ENCODE data around the gene AKR1C8.
"Not testable (repeated sequence)": the region's sequence is repeated elsewhere in the genome, so short reads cannot be mapped to it uniquely, and the experiment has no call there.

Gene AKR1C8

GRCh38 chr10:5143137-5143536 lies 41.8 kb downstream of the AKR1C8 start:
- TF ChIP-seq POU2F2 (IDR thresholded peaks at IDR 0.05; ENCODE audit: low read depth, low read length) (no peak), TAF1 (IDR thresholded peaks at IDR 0.05; ENCODE audit: low read depth, low read length) (no peak), POLR2AphosphoS5 (IDR thresholded peaks at IDR 0.05; ENCODE audit: low read depth, low read length) (no peak), PAX5 (IDR thresholded peaks at IDR 0.05; ENCODE audit: insufficient read depth, low read length, severe bottlenecking) (no peak), POLR2A (IDR thresholded peaks at IDR 0.05; ENCODE audit: low read depth, low read length) (no peak), SPI1 (IDR thresholded peaks at IDR 0.05; ENCODE audit: low read depth, low read length) (no peak)
- DNase-seq (ENCODE audit: insufficient read length, low spot score): no peak
- no peak for FAIRE-seq

- no peak for FAIRE-seq
- no peak for DNase-seq (ENCODE audit: insufficient read length, low spot score)
- TF ChIP-seq PAX5 (IDR thresholded peaks at IDR 0.05; ENCODE audit: insufficient read depth, low read length, severe bottlenecking) (no peak), TAF1 (IDR thresholded peaks at IDR 0.05; ENCODE audit: low read depth, low read length) (no peak), SPI1 (IDR thresholded peaks at IDR 0.05; ENCODE audit: low read depth, low read length) (no peak), POLR2AphosphoS5 (IDR thresholded peaks at IDR 0.05; ENCODE audit: low read depth, low read length) (no peak), POU2F2 (IDR thresholded peaks at IDR 0.05; ENCODE audit: low read depth, low read length) (no peak), POLR2A (IDR thresholded peaks at IDR 0.05; ENCODE audit: low read depth, low read length) (no peak)
These were observed 42.8 kb downstream of the AKR1C8 start for GRCh38 chr10:5142199-5142598.

- DNase-seq (ENCODE audit: insufficient read length, low spot score); FAIRE-seq: not testable (repeated sequence)
These were observed 47.3 kb downstream of the AKR1C8 start for GRCh38 chr10:5137699-5138098.

- TF ChIP-seq POLR2A (IDR thresholded peaks at IDR 0.05; ENCODE audit: low read depth, low read length): no peak
- no peak for TF ChIP-seq TAF1 (IDR thresholded peaks at IDR 0.05; ENCODE audit: low read depth, low read length)
- TF ChIP-seq PAX5 (IDR thresholded peaks at IDR 0.05; ENCODE audit: insufficient read depth, low read length, severe bottlenecking): no peak
- TF ChIP-seq SPI1 (IDR thresholded peaks at IDR 0.05; ENCODE audit: low read depth, low read length): no peak
- TF ChIP-seq POU2F2 (IDR thresholded peaks at IDR 0.05; ENCODE audit: low read depth, low read length): no peak
- no peak for TF ChIP-seq POLR2AphosphoS5 (IDR thresholded peaks at IDR 0.05; ENCODE audit: low read depth, low read length)
- FAIRE-seq (no peak), DNase-seq (ENCODE audit: insufficient read length, low spot score) (no peak)
These were observed 48.4 kb downstream of the AKR1C8 start for GRCh38 chr10:5136468-5137087.

- FAIRE-seq (no peak), DNase-seq (ENCODE audit: insufficient read length, low spot score) (no peak)
- TF ChIP-seq POLR2A (IDR thresholded peaks at IDR 0.05; ENCODE audit: low read depth, low read length) (no peak), POU2F2 (IDR thresholded peaks at IDR 0.05; ENCODE audit: low read depth, low read length) (no peak), PAX5 (IDR thresholded peaks at IDR 0.05; ENCODE audit: insufficient read depth, low read length, severe bottlenecking) (no peak), SPI1 (IDR thresholded peaks at IDR 0.05; ENCODE audit: low read depth, low read length) (no peak), TAF1 (IDR thresholded peaks at IDR 0.05; ENCODE audit: low read depth, low read length) (no peak), POLR2AphosphoS5 (IDR thresholded peaks at IDR 0.05; ENCODE audit: low read depth, low read length) (no peak)
These were observed 49.4 kb downstream of the AKR1C8 start for GRCh38 chr10:5135581-5135980.

GRCh38 chr10:5125315-5126044 lies 59.5 kb downstream of the AKR1C8 start:
- no peak for FAIRE-seq
- TF ChIP-seq POLR2A (IDR thresholded peaks at IDR 0.05; ENCODE audit: low read depth, low read length) (no peak), PAX5 (IDR thresholded peaks at IDR 0.05; ENCODE audit: insufficient read depth, low read length, severe bottlenecking) (no peak), TAF1 (IDR thresholded peaks at IDR 0.05; ENCODE audit: low read depth, low read length) (no peak), POLR2AphosphoS5 (IDR thresholded peaks at IDR 0.05; ENCODE audit: low read depth, low read length) (no peak)
- DNase-seq (ENCODE audit: insufficient read length, low spot score): no peak

GRCh38 chr10:5123886-5124285 lies 61.1 kb downstream of the AKR1C8 start:
- FAIRE-seq (no peak), DNase-seq (ENCODE audit: insufficient read length, low spot score) (no peak)
- TF ChIP-seq PAX5 (IDR thresholded peaks at IDR 0.05; ENCODE audit: insufficient read depth, low read length, severe bottlenecking) (no peak), POLR2AphosphoS5 (IDR thresholded peaks at IDR 0.05; ENCODE audit: low read depth, low read length) (no peak), TAF1 (IDR thresholded peaks at IDR 0.05; ENCODE audit: low read depth, low read length) (no peak), POLR2A (IDR thresholded peaks at IDR 0.05; ENCODE audit: low read depth, low read length) (no peak)

GRCh38 chr10:5119997-5120396 lies 65.0 kb downstream of the AKR1C8 start:
- not testable (repeated sequence) for DNase-seq (ENCODE audit: insufficient read length, low spot score); FAIRE-seq

GRCh38 chr10:5117026-5117425 lies 67.9 kb downstream of the AKR1C8 start:
- no peak for FAIRE-seq
- no peak for TF ChIP-seq SPI1 (IDR thresholded peaks at IDR 0.05; ENCODE audit: low read depth, low read length)
- no peak for TF ChIP-seq POU2F2 (IDR thresholded peaks at IDR 0.05; ENCODE audit: low read depth, low read length)
- TF ChIP-seq POLR2A (IDR thresholded peaks at IDR 0.05; ENCODE audit: low read depth, low read length): no peak
- TF ChIP-seq PAX5 (IDR thresholded peaks at IDR 0.05; ENCODE audit: insufficient read depth, low read length, severe bottlenecking): no peak
- no peak for TF ChIP-seq TAF1 (IDR thresholded peaks at IDR 0.05; ENCODE audit: low read depth, low read length)
- TF ChIP-seq POLR2AphosphoS5 (IDR thresholded peaks at IDR 0.05; ENCODE audit: low read depth, low read length): no peak
- no peak for DNase-seq (ENCODE audit: insufficient read length, low spot score)

GRCh38 chr10:5116621-5117020 lies 68.3 kb downstream of the AKR1C8 start:
- DNase-seq (ENCODE audit: insufficient read length, low spot score) (no peak), FAIRE-seq (no peak)
- TF ChIP-seq PAX5 (IDR thresholded peaks at IDR 0.05; ENCODE audit: insufficient read depth, low read length, severe bottlenecking) (no peak), POU2F2 (IDR thresholded peaks at IDR 0.05; ENCODE audit: low read depth, low read length) (no peak)

- not testable (repeated sequence) for DNase-seq (ENCODE audit: insufficient read length, low spot score); FAIRE-seq
These were observed 75.1 kb downstream of the AKR1C8 start for GRCh38 chr10:5109861-5110260.

Measured in GM12891 (cell line).